H1 (cell line): ENCODE data around the gene RBFOX1. TPM values are rescaled to one million over a fixed set of nuclear protein-coding genes. Genes with fewer than 3 reads are reported as not detected.

Source experiments
- CTCF ChIA-PET: fragments of 300-600 bp; sonication (Branson Sonifier 250); formaldehyde crosslinking; loops from one replicate; lab custom pipeline; 2021; ENCODE audit not compliant: partially characterized antibody; lab: Charles Lee
- POLR2A ChIA-PET: fragments of 300-600 bp; sonication (Branson Sonifier 250); formaldehyde crosslinking; loops from one replicate; lab custom pipeline; 2021; ENCODE audit warnings: inconsistent platforms; ENCODE audit not compliant: partially characterized antibody; lab: Charles Lee
- DNase-seq, 2 experiments: peaks; one replicate each; pipeline versions ENCODE4 v3.0.0 to v3.0.0-alpha.2; 2010 to 2022; ENCODE audit warnings: low spot score in 2 of 2, low read depth in 1 of 2, mixed read lengths in 1 of 2
- FAIRE-seq: peaks from 2 replicates; lab custom pipeline; 2011; peaks lifted over from hg19 to GRCh38; lab: Jason Lieb, UNC
- H2AFZ ChIP-seq: 2 replicates; pipeline ENCODE4 v1.8.1; 2012; ENCODE audit warnings: low read length, inconsistent platforms
- H2AK5ac ChIP-seq: 2 replicates; pipeline ENCODE4 v1.6.1; 2013; ENCODE audit warnings: low read depth, low read length
- H2BK120ac ChIP-seq: replicated peaks from 2 replicates; pipeline ENCODE3; 2013; ENCODE audit warnings: low read depth, low read length, inconsistent platforms
- H2BK12ac ChIP-seq: 2 replicates; pipeline ENCODE4 v1.6.1; 2013; ENCODE audit warnings: low read depth, low read length
- H2BK15ac ChIP-seq: 2 replicates; pipeline ENCODE4 v1.6.1; 2013; ENCODE audit warnings: low read length
- H2BK20ac ChIP-seq: 2 replicates; pipeline ENCODE4 v1.6.1; 2013; ENCODE audit warnings: low read length
- H2BK5ac ChIP-seq: 2 replicates; pipeline ENCODE4 v1.6.1; 2013; ENCODE audit warnings: low read depth, low read length
- H3K14ac ChIP-seq: 2 replicates; pipeline ENCODE4 v1.6.1; 2013; ENCODE audit warnings: inconsistent platforms; ENCODE audit not compliant: insufficient read length
- H3K18ac ChIP-seq: 2 replicates; pipeline ENCODE4 v1.6.1; 2013; ENCODE audit warnings: low read length; ENCODE audit errors: extremely low read depth
- H3K23ac ChIP-seq: 2 replicates; pipeline ENCODE4 v1.6.1; 2013; ENCODE audit warnings: inconsistent platforms; ENCODE audit not compliant: insufficient read length
- H3K23me2 ChIP-seq: 2 replicates; pipeline ENCODE4 v1.6.1; 2013; ENCODE audit warnings: low read depth, low read length
- H3K27ac ChIP-seq: 2 replicates; pipeline ENCODE4 v1.6.1; 2011; ENCODE audit warnings: low read depth, low read length, inconsistent platforms
- H3K27me3 ChIP-seq, 4 experiments: replicated peaks in 1 of 4; 1 replicate in 1 of 4; 2 replicates in 3 of 4; pipeline versions ENCODE4 v1.6.1 to v1.8.1; 2011 to 2013; ENCODE audit warnings: low read length in 3 of 4, mild to moderate bottlenecking in 3 of 4, inconsistent platforms in 2 of 4, mixed read lengths in 2 of 4, moderate library complexity in 1 of 4; ENCODE audit not compliant: control insufficient read depth in 3 of 4, insufficient read depth in 3 of 4; ENCODE audit errors: extremely low read depth in 1 of 4
- H3K36me3 ChIP-seq, 4 experiments: 2 replicates each; pipeline versions ENCODE4 v1.6.1 to v1.8.1; 2011 to 2013; ENCODE audit warnings: mild to moderate bottlenecking in 4 of 4, low read length in 3 of 4, moderate library complexity in 2 of 4, control low read depth in 1 of 4, inconsistent platforms in 1 of 4; ENCODE audit not compliant: insufficient read depth in 4 of 4, control insufficient read depth in 2 of 4
- H3K4ac ChIP-seq: replicated peaks from 2 replicates; pipeline ENCODE3; 2013; ENCODE audit warnings: low read length, low read depth, mixed read lengths, inconsistent platforms; ENCODE audit not compliant: insufficient read length
- H3K4me1 ChIP-seq, 4 experiments: replicated peaks in 1 of 4; 1 replicate in 1 of 4; 2 replicates in 3 of 4; pipeline versions ENCODE4 v1.6.1 to v1.8.1; 2011 to 2013; ENCODE audit warnings: low read length in 3 of 4, inconsistent platforms in 2 of 4, mixed read lengths in 1 of 4; ENCODE audit not compliant: insufficient read depth in 4 of 4, control insufficient read depth in 3 of 4
- H3K4me2 ChIP-seq, 2 experiments: 2 replicates each; pipeline versions ENCODE4 v1.6.1 to v1.8.1; 2011 to 2013; ENCODE audit warnings: low read depth in 2 of 2, low read length in 2 of 2, control low read depth in 1 of 2, inconsistent platforms in 1 of 2, mild to moderate bottlenecking in 1 of 2; ENCODE audit not compliant: insufficient read depth in 1 of 2
- H3K4me3 ChIP-seq, 4 experiments: fragments of 200-600, 300-600 bp in 1 of 4; sonication (generic), shearing (Covaris generic), sonication (Bioruptor Twin) in 1 of 4; 2 replicates each; pipeline versions ENCODE4 v1.5.1 to v1.8.1; 2011 to 2016; ENCODE audit warnings: low read length in 4 of 4, low read depth in 3 of 4, control low read depth in 2 of 4, inconsistent platforms in 2 of 4, mild to moderate bottlenecking in 2 of 4, mixed read lengths in 1 of 4, moderate library complexity in 1 of 4; ENCODE audit not compliant: insufficient read depth in 2 of 4; ENCODE audit errors: extremely low read depth in 1 of 4
- H3K56ac ChIP-seq: replicated peaks from 2 replicates; pipeline ENCODE3; 2013; ENCODE audit warnings: low read depth, mild to moderate bottlenecking, mixed read lengths, low read length, inconsistent platforms; ENCODE audit not compliant: insufficient read length
- H3K79me1 ChIP-seq: 2 replicates; pipeline ENCODE4 v1.6.1; 2013; ENCODE audit warnings: low read depth, low read length, control low read depth
- H3K79me2 ChIP-seq, 2 experiments: 2 replicates each; pipeline versions ENCODE4 v1.6.1 to v1.8.1; 2012 to 2013; ENCODE audit warnings: low read length in 2 of 2, mild to moderate bottlenecking in 2 of 2, inconsistent platforms in 1 of 2; ENCODE audit not compliant: insufficient read depth in 2 of 2, control insufficient read depth in 1 of 2
- H3K9ac ChIP-seq, 4 experiments: replicated peaks in 1 of 4; 1 replicate in 1 of 4; 2 replicates in 3 of 4; pipeline versions ENCODE4 v1.6.1 to v1.8.1; 2011 to 2013; ENCODE audit warnings: low read depth in 3 of 4, low read length in 3 of 4, control low read depth in 2 of 4, mild to moderate bottlenecking in 2 of 4, moderate library complexity in 2 of 4, inconsistent platforms in 1 of 4; ENCODE audit errors: extremely low read depth in 1 of 4
- H3K9me3 ChIP-seq, 2 experiments: 2 replicates each; pipeline versions ENCODE4 v1.6.1 to v1.8.1; 2012 to 2013; ENCODE audit warnings: mild to moderate bottlenecking in 2 of 2, moderate library complexity in 2 of 2, control low read depth in 1 of 2, inconsistent platforms in 1 of 2, low read depth in 1 of 2, low read length in 1 of 2, mixed read lengths in 1 of 2; ENCODE audit not compliant: insufficient read depth in 2 of 2
- H4K20me1 ChIP-seq, 2 experiments: replicated peaks in 1 of 2; 2 replicates each; pipeline versions ENCODE3 to v1.8.1; 2011 to 2013; ENCODE audit warnings: inconsistent platforms in 2 of 2, low read length in 2 of 2, mild to moderate bottlenecking in 1 of 2; ENCODE audit not compliant: insufficient read depth in 2 of 2, control insufficient read depth in 1 of 2
- H4K5ac ChIP-seq: 2 replicates; pipeline ENCODE4 v1.6.1; 2013; ENCODE audit warnings: low read length, low read depth, mixed read lengths, inconsistent platforms; ENCODE audit not compliant: insufficient read length
- H4K8ac ChIP-seq: 2 replicates; pipeline ENCODE4 v1.8.0; 2013; ENCODE audit warnings: mild to moderate bottlenecking, moderate library complexity, low read length, inconsistent platforms; ENCODE audit not compliant: insufficient read depth; ENCODE audit errors: extremely low read depth
- H4K91ac ChIP-seq: replicated peaks from 2 replicates; pipeline ENCODE3; 2013; ENCODE audit warnings: low read length, mixed read lengths, inconsistent platforms; ENCODE audit not compliant: insufficient read length
- CEBPB ChIP-seq: IDR thresholded peaks from 2 replicates; pipeline ENCODE4 v1.6.1; 2012; ENCODE audit warnings: low read depth, low read length
- CHD2 ChIP-seq: IDR thresholded peaks from 2 replicates; pipeline ENCODE4 v1.6.1; 2012; ENCODE audit warnings: low read length, improper control_type of control experiment
- CREB1 ChIP-seq: IDR thresholded peaks from 2 replicates; pipeline ENCODE4 v1.6.1; 2012; ENCODE audit warnings: inconsistent platforms
- FOSL1 ChIP-seq: IDR thresholded peaks from 2 replicates; pipeline ENCODE4 v1.6.1; 2011; ENCODE audit warnings: mild to moderate bottlenecking, low read depth, low read length, moderate library complexity; ENCODE audit not compliant: insufficient read depth
- HDAC6 ChIP-seq: IDR thresholded peaks from one replicate; pipeline ENCODE4 v1.7.1; 2012; ENCODE audit warnings: low read depth, mild to moderate bottlenecking, inconsistent platforms, low read length, moderate library complexity
- JUND ChIP-seq: IDR thresholded peaks from 2 replicates; pipeline ENCODE4 v1.6.1; 2011; ENCODE audit warnings: mild to moderate bottlenecking, improper control_type of control experiment, low read length
- KDM5A ChIP-seq: fragments of 200-600 bp; IDR thresholded peaks from 2 replicates; pipeline ENCODE4 v1.7.1; 2012; ENCODE audit warnings: mild to moderate bottlenecking, low read length, inconsistent platforms, mixed read lengths
- RAD21 ChIP-seq, 2 experiments: IDR thresholded peaks in 1 of 2; conservative IDR thresholded peaks in 1 of 2; 2 replicates each; pipeline ENCODE4 v1.6.1; 2011; ENCODE audit warnings: low read depth in 2 of 2, low read length in 2 of 2, improper control_type of control experiment in 1 of 2, inconsistent platforms in 1 of 2, mild to moderate bottlenecking in 1 of 2, moderate library complexity in 1 of 2
- RNF2 ChIP-seq: fragments of 200-900, 300-1000 bp; sonication (generic); IDR thresholded peaks from 2 replicates; pipeline ENCODE4 v1.7.1; 2016; ENCODE audit warnings: borderline replicate concordance, low read depth, mild to moderate bottlenecking, antibody characterized with exemption, low read length; ENCODE audit not compliant: poor library complexity, severe bottlenecking; ENCODE audit errors: missing control alignments
- RXRA ChIP-seq: IDR thresholded peaks from 2 replicates; pipeline ENCODE4 v1.6.1; 2011; ENCODE audit warnings: low read depth, mild to moderate bottlenecking, low read length, moderate library complexity; ENCODE audit not compliant: insufficient read depth
- SIRT6 ChIP-seq: IDR thresholded peaks from one replicate; pipeline ENCODE4 v1.7.1; 2012; ENCODE audit warnings: low read length, inconsistent platforms
- TAF1 ChIP-seq: IDR thresholded peaks from 2 replicates; pipeline ENCODE4 v1.6.1; 2011; ENCODE audit warnings: mild to moderate bottlenecking, low read depth, low read length
- TEAD4 ChIP-seq: IDR thresholded peaks from 2 replicates; pipeline ENCODE4 v1.6.1; 2012; ENCODE audit warnings: low read depth, low read length, inconsistent platforms, mixed read lengths
- WGBS, 2 experiments: shearing (Covaris generic) in 1 of 2; methylation state at CpG; one replicate each; pipeline versions ENCODE4 v1.1.6 to v1.1.7; 2013 to 2015; ENCODE audit warnings: low lambda C conversion rate in 2 of 2, mixed read lengths in 2 of 2, inconsistent platforms in 1 of 2, low coverage in 1 of 2, missing lambda C conversion rate in 1 of 2; ENCODE audit not compliant: insufficient replicate concordance in 2 of 2, insufficient coverage in 1 of 2, insufficient read length in 1 of 2; ENCODE audit errors: extremely low coverage in 1 of 2, missing lambda C conversion rate in 1 of 2; 5-methylcytosine and 5-hydroxymethylcytosine counted together
- polyA plus RNA-seq, 7 experiments: library from polyadenylated mRNA; depleted of rRNA in 3 of 7; stranded (reverse) in 5 of 7; unstranded in 2 of 7; fragments of >200 nt in 5 of 7; fragments of 200-250 nt in 2 of 7; gene quantifications; 1 replicate in 5 of 7; 2 replicates in 1 of 7; 4 replicates in 1 of 7; pipeline versions ENCODE4 v1.2.1 to v1.2.3, GENCODE V29; 2011 to 2013; ENCODE audit warnings: missing spikeins in 2 of 7, mixed read lengths in 2 of 7
- total RNA-seq: library from RNA; stranded (reverse); fragmentation: NEBNext Ultra II Directional; extraction: Animal tissue kit (Norgen Biotek cat#: 25700); gene quantifications from 2 replicates; pipeline ENCODE4 v1.2.1, GENCODE V29; 2021
- TF ChIP-seq, protein P1 (sequence below): IDR thresholded peaks from 2 replicates; pipeline ENCODE4 v1.6.1; 2011; ENCODE audit warnings: low read length, improper control_type of control experiment

RBFOX1 gene
- total and polyA plus RNA-seq, 2 of the 8 experiments (the other 6 are each of a cell fraction or from before 2014, with no cell fraction given): 1.7 to 2.8 TPM

DNA sequence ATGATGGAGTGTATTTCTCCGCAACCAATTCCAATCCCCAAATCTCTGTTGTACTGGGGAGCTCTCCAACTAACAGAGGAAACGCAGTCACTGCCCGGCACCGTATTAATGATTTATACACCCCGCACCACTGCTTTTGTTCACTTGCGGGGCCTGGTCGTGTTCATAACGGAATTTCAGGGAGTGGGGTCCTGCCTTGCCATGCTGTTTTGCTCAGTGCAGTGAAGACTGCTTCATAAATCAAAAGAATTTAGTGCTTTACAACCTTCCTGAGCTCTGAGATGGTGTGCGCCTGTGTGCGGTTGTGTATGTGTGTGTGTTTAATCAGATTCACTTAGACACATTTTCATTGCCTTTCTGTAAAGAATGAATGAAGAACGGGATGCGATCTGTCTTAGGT, 18.5 kb upstream of the RBFOX1 start:
- no peak overlapping the region for H4K91ac ChIP-seq
- ChIA-PET POLR2A (no interaction called here), CTCF (interaction anchor here (0.6 to 3.9 kb wide), 16 partner anchors 9 to 1125 kb away, joined by 3 to 21 read pairs (median 3); partner anchors contain the start of gene RBFOX1)
- H4K20me1 ChIP-seq: peaks cover 0 to 4% of the 10 kb centered on the region in 2 experiments
- no peaks in the 10 kb centered on the region; a peak in 1 of 4 replicates for H3K79me2 ChIP-seq
- no peak overlapping the region for H3K4me2 ChIP-seq
- no peak overlapping the region for H4K8ac ChIP-seq
- 84% methylated on average over 12 of the region's 12 CpGs; no CpG with 5 or more reads in 1 of the 2 experiments for WGBS, 2 experiments
- no peak overlapping the region for H3K9ac ChIP-seq
- H3K23ac ChIP-seq: no peak overlapping the region
- no peak overlapping the region for H3K4ac ChIP-seq
- H3K56ac ChIP-seq: no peak overlapping the region
- H3K9me3 ChIP-seq: no peaks in the 10 kb centered on the region
- no peak overlapping the region for H3K4me3 ChIP-seq
- H2BK120ac ChIP-seq: no peak overlapping the region
- H2BK20ac ChIP-seq: no peak overlapping the region
- no peak overlapping the region for H3K27ac ChIP-seq
- no peaks in the 10 kb centered on the region for H3K4me1 ChIP-seq
- FAIRE-seq (no peak), DNase-seq (no peak)
- no peaks in the 10 kb centered on the region for H3K79me1 ChIP-seq
- H2BK12ac ChIP-seq: no peak overlapping the region
- H2AK5ac ChIP-seq: no peak overlapping the region
- H4K5ac ChIP-seq: no peak overlapping the region
- H2BK5ac ChIP-seq: no peak overlapping the region
- H2BK15ac ChIP-seq: no peak overlapping the region
- H2AFZ ChIP-seq: no peak overlapping the region
- no peaks in the 10 kb centered on the region for H3K36me3 ChIP-seq
- no peak overlapping the region for H3K18ac ChIP-seq
- H3K27me3 ChIP-seq: no peaks in the 10 kb centered on the region
- no peak overlapping the region for H3K14ac ChIP-seq
- H3K23me2 ChIP-seq: peaks cover 5% of the 10 kb centered on the region; the same call in 1 of the 2 replicates
- TF ChIP-seq TAF1: no peak
- no peak for TF ChIP-seq CEBPB
- no peak for TF ChIP-seq KDM5A
- no peak for TF ChIP-seq FOSL1
- TF ChIP-seq CHD2: no peak
- no peak for TF ChIP-seq RNF2
- no peak for TF ChIP-seq SIRT6
- no peak for TF ChIP-seq CREB1
- no peak for TF ChIP-seq HDAC6
- no peak for TF ChIP-seq RXRA
- TF ChIP-seq TEAD4: no peak
- no peak for TF ChIP-seq JUND
- TF ChIP-seq, protein P1, sequence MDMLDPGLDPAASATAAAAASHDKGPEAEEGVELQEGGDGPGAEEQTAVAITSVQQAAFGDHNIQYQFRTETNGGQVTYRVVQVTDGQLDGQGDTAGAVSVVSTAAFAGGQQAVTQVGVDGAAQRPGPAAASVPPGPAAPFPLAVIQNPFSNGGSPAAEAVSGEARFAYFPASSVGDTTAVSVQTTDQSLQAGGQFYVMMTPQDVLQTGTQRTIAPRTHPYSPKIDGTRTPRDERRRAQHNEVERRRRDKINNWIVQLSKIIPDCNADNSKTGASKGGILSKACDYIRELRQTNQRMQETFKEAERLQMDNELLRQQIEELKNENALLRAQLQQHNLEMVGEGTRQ: no peak
- no peak for TF ChIP-seq RAD21 (IDR thresholded peaks at IDR 0.05 in 1 of 2, conservative IDR thresholded peaks at IDR 0.05 in 1 of 2; ENCODE audit: low read depth in 2 of 2, low read length in 2 of 2)
